K562 (cell line): ENCODE results near the gene TTC33. TPM values are rescaled to one million over a fixed set of nuclear protein-coding genes. Genes with fewer than 3 reads are reported as not detected.

Experiments
- ARID2 ChIP-seq: fragments of 450-650 bp; IDR thresholded peaks from 2 replicates; pipeline ENCODE4 v1.6.1; 2017; ENCODE audit warnings: antibody characterized with exemption, mild to moderate bottlenecking
- ETV6 ChIP-seq, 3 experiments: fragments of 150-350 bp in 1 of 3; sonication (generic) in 1 of 3; formaldehyde crosslinking in 1 of 3; IDR thresholded peaks; 2 replicates each; pipeline versions ENCODE4 v1.6.1 to v1.8.0; 2014 to 2022; ENCODE audit warnings: borderline replicate concordance in 2 of 3, low read depth in 2 of 3, antibody characterized with exemption in 1 of 3, low read length in 1 of 3, mild to moderate bottlenecking in 1 of 3, missing genetic modification reagents in 1 of 3
- EZH2 ChIP-seq: IDR thresholded peaks from 2 replicates; pipeline ENCODE4 v1.6.1; 2012; ENCODE audit warnings: low read depth, mild to moderate bottlenecking, inconsistent platforms, low read length, borderline replicate concordance
- FOXK1 ChIP-seq: sonication (generic); formaldehyde crosslinking; IDR thresholded peaks from 2 replicates; pipeline ENCODE4 v1.8.0; 2022; ENCODE audit warnings: missing genetic modification reagents, mild to moderate bottlenecking, borderline replicate concordance
- KLF1 ChIP-seq: fragments of 450-650 bp; IDR thresholded peaks from 2 replicates; pipeline ENCODE4 v1.6.1; 2016; ENCODE audit warnings: missing genetic modification characterization, missing compliant biosample characterization
- MECOM ChIP-seq: fragments of 250-450 bp; sonication (Bioruptor Pico); IDR thresholded peaks from 2 replicates; pipeline ENCODE4 v1.8.0; 2022; ENCODE audit warnings: inconsistent platforms
- NCOA4 ChIP-seq: fragments of 450-650 bp; IDR thresholded peaks from 2 replicates; pipeline ENCODE4 v1.6.1; 2018; ENCODE audit warnings: mild to moderate bottlenecking; ENCODE audit not compliant: partially characterized antibody
- POLR2A ChIP-seq: fragments of 450-650 bp; conservative IDR thresholded peaks from 2 replicates; pipeline ENCODE4 v1.6.1; 2016
- RB1 ChIP-seq: fragments of 450-650 bp; IDR thresholded peaks from 2 replicates; pipeline ENCODE4 v1.6.1; 2017; ENCODE audit warnings: low read depth, mild to moderate bottlenecking
- SRF ChIP-seq, 2 experiments: fragments of 250-450, 450-650 bp in 1 of 2; sonication (Bioruptor Pico) in 1 of 2; sonication (generic) in 1 of 2; formaldehyde crosslinking; IDR thresholded peaks; 2 replicates each; pipeline versions ENCODE4 v1.5.0 to v1.5.1; 2020 to 2022; ENCODE audit warnings: mild to moderate bottlenecking in 1 of 2, missing genetic modification reagents in 1 of 2
- TBL1XR1 ChIP-seq, 2 experiments: IDR thresholded peaks; 2 replicates each; pipeline ENCODE4 v1.6.1; 2012; ENCODE audit warnings: improper control_type of control experiment in 2 of 2, low read length in 2 of 2, mild to moderate bottlenecking in 1 of 2
- ZNF79 ChIP-seq: fragments of 250-450 bp; sonication (Bioruptor Pico); IDR thresholded peaks from 2 replicates; pipeline ENCODE4 v1.4.0; 2020; ENCODE audit warnings: low read depth, mild to moderate bottlenecking, moderate library complexity
- polyA plus RNA-seq, 8 experiments: library from polyadenylated mRNA; depleted of rRNA in 4 of 8; stranded (reverse) in 5 of 8; unstranded in 3 of 8; fragments of >200 nt; fragmentation: Nextera tagmentation in 2 of 8; fragmentation: Illumina TruSeq in 1 of 8; extraction: Ambion mirVana in 2 of 8; extraction: Trizol in 1 of 8; gene quantifications; 2 replicates each; pipeline versions ENCODE4 v1.2.1 to v1.2.3, GENCODE V29; 2011 to 2014; ENCODE audit warnings: inconsistent platforms in 1 of 8, missing spikeins in 1 of 8
- total RNA-seq, 7 experiments: library from RNA; depleted of rRNA in 6 of 7; stranded (reverse); fragments of >200 nt in 6 of 7; fragmentation: Illumina TruSeq in 2 of 7; extraction: Trizol in 2 of 7; gene quantifications; 2 replicates each; pipeline versions ENCODE4 v1.2.1 to v1.2.3, GENCODE V29; 2011 to 2021; ENCODE audit warnings: low replicate concordance in 1 of 7
- TF ChIP-seq, protein P1 (sequence below): fragments of 250-450 bp; sonication (Bioruptor Pico); IDR thresholded peaks from 2 replicates; pipeline ENCODE4 v1.4.0; 2020; ENCODE audit warnings: mild to moderate bottlenecking, moderate library complexity
- TF ChIP-seq, protein P2 (sequence below): fragments of 450-650 bp; formaldehyde crosslinking; IDR thresholded peaks from 2 replicates; pipeline ENCODE4 v1.4.0; 2020; ENCODE audit warnings: mild to moderate bottlenecking, mixed read lengths
- TF ChIP-seq, protein P3 (sequence below): fragments of 450-650 bp; IDR thresholded peaks from 2 replicates; pipeline ENCODE4 v1.6.1; 2016; ENCODE audit warnings: borderline replicate concordance
- TF ChIP-seq, protein P4 (sequence below): fragments of 250-450 bp; sonication (Bioruptor Pico); IDR thresholded peaks from 2 replicates; pipeline ENCODE4 v1.5.0; 2022; ENCODE audit warnings: mild to moderate bottlenecking
- TF ChIP-seq, protein P5 (sequence below): sonication (generic); formaldehyde crosslinking; IDR thresholded peaks from 2 replicates; pipeline ENCODE4 v1.8.1; 2023; ENCODE audit warnings: mild to moderate bottlenecking, missing genetic modification reagents

The TTC33 gene
- total and polyA plus RNA-seq, 9 of the 15 experiments (the other 6 are each of a cell fraction or from before 2014, with no cell fraction given): 11.5 to 24.9 (median 21.1) TPM

DNA sequence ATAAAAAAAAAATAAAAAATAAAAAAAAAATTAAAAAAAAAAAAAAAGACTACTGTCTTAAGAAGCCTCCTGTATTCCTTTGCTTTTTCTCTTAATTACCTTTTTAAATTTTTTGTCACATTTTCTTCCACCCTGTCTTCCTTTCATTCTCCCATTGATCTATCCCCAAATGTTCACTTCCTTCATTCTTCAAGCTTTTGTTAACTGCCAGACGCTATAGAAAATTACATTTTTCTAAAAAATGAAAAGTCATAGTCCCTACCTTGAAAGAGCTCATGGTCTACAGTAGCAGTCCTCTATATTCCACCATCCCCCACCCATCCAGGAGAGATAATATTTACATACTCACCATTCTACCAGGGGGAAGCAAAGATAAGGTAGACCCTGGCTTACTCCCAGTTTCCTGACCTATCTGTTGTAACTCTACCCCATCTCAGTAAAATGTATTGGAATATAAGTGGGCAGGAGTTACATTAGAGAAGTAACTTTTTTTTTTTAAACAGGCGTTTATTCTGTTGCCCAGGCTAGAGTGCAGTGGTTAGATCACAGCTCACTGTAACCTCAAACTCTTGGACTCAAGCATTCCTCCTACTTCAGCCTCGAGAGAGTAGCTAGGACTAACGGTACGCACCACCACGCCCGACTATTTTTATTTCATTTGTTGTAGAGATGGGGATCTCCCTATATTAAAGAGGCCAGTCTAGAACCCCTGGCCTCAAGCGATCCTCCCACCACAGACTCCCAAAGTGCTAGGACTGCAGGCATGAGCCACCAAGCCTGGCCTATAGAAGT is 46.2 kb upstream of the TTC33 start (continued):
- TF ChIP-seq, protein P1, sequence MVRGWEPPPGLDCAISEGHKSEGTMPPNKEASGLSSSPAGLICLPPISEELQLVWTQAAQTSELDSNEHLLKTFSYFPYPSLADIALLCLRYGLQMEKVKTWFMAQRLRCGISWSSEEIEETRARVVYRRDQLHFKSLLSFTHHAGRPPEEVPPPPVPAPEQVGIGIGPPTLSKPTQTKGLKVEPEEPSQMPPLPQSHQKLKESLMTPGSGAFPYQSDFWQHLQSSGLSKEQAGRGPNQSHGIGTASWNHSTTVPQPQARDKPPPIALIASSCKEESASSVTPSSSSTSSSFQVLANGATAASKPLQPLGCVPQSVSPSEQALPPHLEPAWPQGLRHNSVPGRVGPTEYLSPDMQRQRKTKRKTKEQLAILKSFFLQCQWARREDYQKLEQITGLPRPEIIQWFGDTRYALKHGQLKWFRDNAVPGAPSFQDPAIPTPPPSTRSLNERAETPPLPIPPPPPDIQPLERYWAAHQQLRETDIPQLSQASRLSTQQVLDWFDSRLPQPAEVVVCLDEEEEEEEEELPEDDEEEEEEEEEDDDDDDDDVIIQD (CRISPR knock-in tag): no peak
- TF ChIP-seq SRF (CRISPR knock-in tag; IDR thresholded peaks at IDR 0.05) (no peak), RB1 (0 out of 2 replicates have a peak, but pooled peaks have one; percentile 45), ETV6 (IDR thresholded peaks at IDR 0.05; ENCODE audit: borderline replicate concordance in 1 of 2, low read depth in 2 of 2, low read length in 1 of 2) (peak in 1 of 2 experiments; percentile 59; a peak in 1 of 4 replicates), ETV6 (CRISPR knock-in tag; IDR thresholded peaks at IDR 0.05; ENCODE audit: borderline replicate concordance) (no peak), EZH2 (no peak), KLF1 (tag) (no peak), FOXK1 (CRISPR knock-in tag) (no peak), POLR2A (peak; percentile 58), MECOM (no peak), ZNF79 (CRISPR knock-in tag) (no peak), ARID2 (no peak), NCOA4 (no peak), TBL1XR1 (IDR thresholded peaks at IDR 0.05; ENCODE audit: low read length in 2 of 2) (peak; percentile 91 to 95; a peak in 3 of 4 replicates)
- TF ChIP-seq, protein P2, sequence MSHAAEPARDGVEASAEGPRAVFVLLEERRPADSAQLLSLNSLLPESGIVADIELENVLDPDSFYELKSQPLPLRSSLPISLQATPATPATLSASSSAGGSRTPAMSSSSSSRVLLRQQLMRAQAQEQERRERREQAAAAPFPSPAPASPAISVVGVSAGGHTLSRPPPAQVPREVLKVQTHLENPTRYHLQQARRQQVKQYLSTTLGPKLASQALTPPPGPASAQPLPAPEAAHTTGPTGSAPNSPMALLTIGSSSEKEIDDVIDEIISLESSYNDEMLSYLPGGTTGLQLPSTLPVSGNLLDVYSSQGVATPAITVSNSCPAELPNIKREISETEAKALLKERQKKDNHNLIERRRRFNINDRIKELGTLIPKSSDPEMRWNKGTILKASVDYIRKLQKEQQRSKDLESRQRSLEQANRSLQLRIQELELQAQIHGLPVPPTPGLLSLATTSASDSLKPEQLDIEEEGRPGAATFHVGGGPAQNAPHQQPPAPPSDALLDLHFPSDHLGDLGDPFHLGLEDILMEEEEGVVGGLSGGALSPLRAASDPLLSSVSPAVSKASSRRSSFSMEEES (CRISPR knock-in tag): no peak
- TF ChIP-seq, protein P3, sequence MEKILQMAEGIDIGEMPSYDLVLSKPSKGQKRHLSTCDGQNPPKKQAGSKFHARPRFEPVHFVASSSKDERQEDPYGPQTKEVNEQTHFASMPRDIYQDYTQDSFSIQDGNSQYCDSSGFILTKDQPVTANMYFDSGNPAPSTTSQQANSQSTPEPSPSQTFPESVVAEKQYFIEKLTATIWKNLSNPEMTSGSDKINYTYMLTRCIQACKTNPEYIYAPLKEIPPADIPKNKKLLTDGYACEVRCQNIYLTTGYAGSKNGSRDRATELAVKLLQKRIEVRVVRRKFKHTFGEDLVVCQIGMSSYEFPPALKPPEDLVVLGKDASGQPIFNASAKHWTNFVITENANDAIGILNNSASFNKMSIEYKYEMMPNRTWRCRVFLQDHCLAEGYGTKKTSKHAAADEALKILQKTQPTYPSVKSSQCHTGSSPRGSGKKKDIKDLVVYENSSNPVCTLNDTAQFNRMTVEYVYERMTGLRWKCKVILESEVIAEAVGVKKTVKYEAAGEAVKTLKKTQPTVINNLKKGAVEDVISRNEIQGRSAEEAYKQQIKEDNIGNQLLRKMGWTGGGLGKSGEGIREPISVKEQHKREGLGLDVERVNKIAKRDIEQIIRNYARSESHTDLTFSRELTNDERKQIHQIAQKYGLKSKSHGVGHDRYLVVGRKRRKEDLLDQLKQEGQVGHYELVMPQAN: no peak
- TF ChIP-seq, protein P4, sequence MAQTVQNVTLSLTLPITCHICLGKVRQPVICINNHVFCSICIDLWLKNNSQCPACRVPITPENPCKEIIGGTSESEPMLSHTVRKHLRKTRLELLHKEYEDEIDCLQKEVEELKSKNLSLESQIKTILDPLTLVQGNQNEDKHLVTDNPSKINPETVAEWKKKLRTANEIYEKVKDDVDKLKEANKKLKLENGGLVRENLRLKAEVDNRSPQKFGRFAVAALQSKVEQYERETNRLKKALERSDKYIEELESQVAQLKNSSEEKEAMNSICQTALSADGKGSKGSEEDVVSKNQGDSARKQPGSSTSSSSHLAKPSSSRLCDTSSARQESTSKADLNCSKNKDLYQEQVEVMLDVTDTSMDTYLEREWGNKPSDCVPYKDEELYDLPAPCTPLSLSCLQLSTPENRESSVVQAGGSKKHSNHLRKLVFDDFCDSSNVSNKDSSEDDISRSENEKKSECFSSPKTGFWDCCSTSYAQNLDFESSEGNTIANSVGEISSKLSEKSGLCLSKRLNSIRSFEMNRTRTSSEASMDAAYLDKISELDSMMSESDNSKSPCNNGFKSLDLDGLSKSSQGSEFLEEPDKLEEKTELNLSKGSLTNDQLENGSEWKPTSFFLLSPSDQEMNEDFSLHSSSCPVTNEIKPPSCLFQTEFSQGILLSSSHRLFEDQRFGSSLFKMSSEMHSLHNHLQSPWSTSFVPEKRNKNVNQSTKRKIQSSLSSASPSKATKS (CRISPR knock-in tag): no peak
- TF ChIP-seq, protein P5, sequence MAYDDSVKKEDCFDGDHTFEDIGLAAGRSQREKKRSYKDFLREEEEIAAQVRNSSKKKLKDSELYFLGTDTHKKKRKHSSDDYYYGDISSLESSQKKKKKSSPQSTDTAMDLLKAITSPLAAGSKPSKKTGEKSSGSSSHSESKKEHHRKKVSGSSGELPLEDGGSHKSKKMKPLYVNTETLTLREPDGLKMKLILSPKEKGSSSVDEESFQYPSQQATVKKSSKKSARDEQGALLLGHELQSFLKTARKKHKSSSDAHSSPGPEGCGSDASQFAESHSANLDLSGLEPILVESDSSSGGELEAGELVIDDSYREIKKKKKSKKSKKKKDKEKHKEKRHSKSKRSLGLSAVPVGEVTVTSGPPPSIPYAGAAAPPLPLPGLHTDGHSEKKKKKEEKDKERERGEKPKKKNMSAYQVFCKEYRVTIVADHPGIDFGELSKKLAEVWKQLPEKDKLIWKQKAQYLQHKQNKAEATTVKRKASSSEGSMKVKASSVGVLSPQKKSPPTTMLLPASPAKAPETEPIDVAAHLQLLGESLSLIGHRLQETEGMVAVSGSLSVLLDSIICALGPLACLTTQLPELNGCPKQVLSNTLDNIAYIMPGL: no peak
